ENCODE measurements around the gene SURF6.

The SURF6 gene

GRCh38 chr9:133367778-133368177, 31.8 kb upstream of the SURF6 start:
- no peak for DNase-seq (ENCODE audit: low read depth)

GRCh38 chr9:133367221-133367620, 31.2 kb upstream of the SURF6 start:
- no peak for DNase-seq (ENCODE audit: low read depth)

- no peak for DNase-seq (ENCODE audit: low read depth)
Observed at GRCh38 chr9:133366435-133366834, 30.4 kb upstream of the SURF6 start.

- peak; percentile 57 for DNase-seq (ENCODE audit: low read depth)
Observed at GRCh38 chr9:133362359-133363044, 26.5 kb upstream of the SURF6 start.

GRCh38 chr9:133361507-133362092, 25.6 kb upstream of the SURF6 start:
- DNase-seq (ENCODE audit: low read depth) = no peak

- no peak for DNase-seq (ENCODE audit: low read depth)
Observed at GRCh38 chr9:133360400-133361393, 24.7 kb upstream of the SURF6 start.

GRCh38 chr9:133359399-133360175, 23.6 kb upstream of the SURF6 start:
- peak; percentile 35 for DNase-seq (ENCODE audit: low read depth)

- no peak for DNase-seq (ENCODE audit: low read depth)
Observed at GRCh38 chr9:133357656-133358055, 21.7 kb upstream of the SURF6 start.

- DNase-seq (ENCODE audit: low read depth) = peak; percentile 66
Observed at GRCh38 chr9:133356391-133357091, 20.6 kb upstream of the SURF6 start, which contains the start of the genes SURF1 and SURF2. SURF1 (minus strand) TSS chr9:133356487; CDS start chr9:133356453, 34 bp downstream. SURF2 (plus strand) TSS chr9:133356550; CDS start chr9:133356593, 43 bp downstream.

- DNase-seq (ENCODE audit: low read depth) = no peak
Observed at GRCh38 chr9:133355881-133356357, 19.9 kb upstream of the SURF6 start.

- no peak for DNase-seq (ENCODE audit: low read depth)
Observed at GRCh38 chr9:133354766-133355165, 18.8 kb upstream of the SURF6 start.

- DNase-seq (ENCODE audit: low read depth) = no peak
Observed at GRCh38 chr9:133353548-133353947, 17.6 kb upstream of the SURF6 start.

- no peak for DNase-seq (ENCODE audit: low read depth)
Observed at GRCh38 chr9:133352635-133353340, 16.8 kb upstream of the SURF6 start.

GRCh38 chr9:133351908-133352634, 16.1 kb upstream of the SURF6 start:
- DNase-seq (ENCODE audit: low read depth) = peak; percentile 61

- no peak for DNase-seq (ENCODE audit: low read depth)
Observed at GRCh38 chr9:133351526-133351907, 15.5 kb upstream of the SURF6 start.

GRCh38 chr9:133349965-133350616, 14.1 kb upstream of the SURF6 start:
- DNase-seq (ENCODE audit: low read depth) = no peak

- no peak for DNase-seq (ENCODE audit: low read depth)
Observed at GRCh38 chr9:133348718-133349573, 13.0 kb upstream of the SURF6 start.

All from amniotic epithelial cell (primary cell).